Stimulated activated CD4-positive, alpha-beta T cell treated with anti-CD3 and anti-CD28 coated beads, TNF-alpha, amount 100 ng/mL, for 24 hours (primary cell): ENCODE results near the gene CD247.
A peak's percentile ranks its signal among the peaks of the same experiment; 100 is the strongest.

Experiments
- DNase-seq, 3 experiments: peaks; one replicate each; pipeline ENCODE4 v3.0.0-alpha.2; 2020; ENCODE audit warnings: low read depth in 3 of 3

The CD247 gene

GRCh38 chr1:167413328-167413727 lies 105.0 kb downstream of the CD247 start:
- no peak for DNase-seq

- DNase-seq: no peak
These were observed 105.4 kb downstream of the CD247 start for GRCh38 chr1:167412920-167413319.

- no peak for DNase-seq
These were observed 106.3 kb downstream of the CD247 start for GRCh38 chr1:167412072-167412471.

- DNase-seq: no peak
These were observed 109.1 kb downstream of the CD247 start for GRCh38 chr1:167409183-167409582.

GRCh38 chr1:167408355-167408754 lies 110.0 kb downstream of the CD247 start:
- DNase-seq: no peak

GRCh38 chr1:167404908-167405307 lies 113.4 kb downstream of the CD247 start:
- no peak for DNase-seq

GRCh38 chr1:167404161-167404888 lies 114.0 kb downstream of the CD247 start:
- no peak for DNase-seq

- DNase-seq: peak in 2 of 3 experiments; percentile 22 to 37
These were observed 117.0 kb downstream of the CD247 start for GRCh38 chr1:167401260-167401873.

- no peak for DNase-seq
These were observed 117.9 kb downstream of the CD247 start for GRCh38 chr1:167400359-167400953.

GRCh38 chr1:167392200-167392696 lies 126.1 kb downstream of the CD247 start:
- DNase-seq: no peak

GRCh38 chr1:167388976-167389375 lies 129.4 kb downstream of the CD247 start:
- DNase-seq: no peak

GRCh38 chr1:167387251-167387910 lies 130.9 kb downstream of the CD247 start:
- DNase-seq: no peak
